NCI-H2227 treated with DMSO at 0.1 percent for 48 hours (cell line): ENCODE results near the gene THAP7.

Experiments
- DNase-seq: peaks from one replicate; lab custom pipeline; 2025; lab: John Stamatoyannopoulos, UW

THAP7 gene

DNA sequence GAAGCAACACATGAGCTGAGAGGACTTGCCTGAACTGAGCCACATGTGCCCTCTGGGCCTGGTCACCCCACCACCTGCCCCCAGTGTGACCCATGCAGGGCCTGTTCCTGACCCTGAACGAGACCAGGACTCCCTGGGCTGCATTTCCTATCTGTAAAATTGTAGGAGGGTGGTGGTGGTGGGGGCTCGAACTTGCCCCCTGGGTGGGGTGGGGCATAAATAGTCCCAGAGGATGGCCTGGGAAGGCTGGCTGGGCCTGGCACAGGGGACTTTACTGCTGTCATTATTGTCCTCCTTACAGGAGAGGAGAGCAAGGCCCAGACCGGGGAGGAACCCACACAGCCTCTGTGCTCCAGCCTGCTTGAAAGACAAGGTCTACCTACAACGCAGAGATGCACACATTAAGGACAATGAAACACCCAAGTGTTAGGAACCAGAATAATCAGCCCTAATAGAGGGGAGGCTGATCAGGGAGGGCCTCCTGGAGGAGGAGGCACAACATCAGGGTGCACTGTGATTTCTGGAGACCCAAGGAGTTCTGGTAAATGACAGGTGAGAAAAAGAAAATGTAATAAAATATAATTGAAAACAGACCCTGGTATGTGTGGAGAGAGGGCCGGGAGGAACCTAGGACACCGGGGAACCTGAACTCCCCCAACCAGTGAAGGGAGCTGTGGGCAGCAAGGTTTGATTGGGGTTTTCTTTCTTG lies 37.7 kb downstream of the THAP7 start:
- no peak for DNase-seq

DNA sequence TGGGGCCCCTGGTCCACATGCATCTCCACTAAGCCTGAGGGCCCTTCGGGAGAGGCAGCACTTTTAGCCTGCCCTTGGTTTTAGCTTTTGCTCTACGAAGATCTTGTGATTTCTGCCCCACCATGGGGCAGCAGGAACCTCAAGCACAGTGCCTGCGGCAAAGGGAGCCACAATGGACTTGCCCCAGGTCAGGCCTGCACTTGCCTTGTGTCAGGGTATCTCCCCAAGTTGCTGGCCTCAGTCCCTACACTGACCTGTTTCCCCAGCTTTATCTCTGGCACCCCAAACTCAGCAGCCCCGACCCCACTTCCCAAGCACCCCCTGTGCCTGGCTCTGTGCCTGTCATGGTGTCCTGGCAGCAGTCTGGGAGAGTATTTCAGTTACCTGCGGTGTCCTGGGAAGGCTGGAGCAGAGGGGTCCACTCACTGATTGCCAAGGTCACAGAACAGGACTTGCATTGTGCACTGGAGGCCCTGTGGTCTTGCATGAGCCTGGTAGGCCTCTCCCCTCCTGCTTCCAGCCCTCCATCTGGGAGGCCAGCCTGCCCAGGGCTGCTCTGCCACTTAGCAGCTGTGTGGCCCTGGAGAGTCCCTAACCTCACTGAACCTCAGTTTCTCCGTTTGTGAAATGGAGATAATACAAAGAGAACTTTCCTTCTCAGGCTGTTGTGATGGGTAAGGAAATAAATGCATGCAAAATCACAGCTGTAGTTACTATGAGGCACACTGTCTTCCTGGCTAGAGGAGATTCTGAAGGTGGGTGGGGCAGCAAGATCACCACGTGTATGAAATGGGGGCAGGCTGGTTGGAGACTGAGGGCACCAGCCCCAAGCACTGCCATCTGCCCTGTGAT lies 38.5 kb downstream of the THAP7 start:
- no peak for DNase-seq

DNA sequence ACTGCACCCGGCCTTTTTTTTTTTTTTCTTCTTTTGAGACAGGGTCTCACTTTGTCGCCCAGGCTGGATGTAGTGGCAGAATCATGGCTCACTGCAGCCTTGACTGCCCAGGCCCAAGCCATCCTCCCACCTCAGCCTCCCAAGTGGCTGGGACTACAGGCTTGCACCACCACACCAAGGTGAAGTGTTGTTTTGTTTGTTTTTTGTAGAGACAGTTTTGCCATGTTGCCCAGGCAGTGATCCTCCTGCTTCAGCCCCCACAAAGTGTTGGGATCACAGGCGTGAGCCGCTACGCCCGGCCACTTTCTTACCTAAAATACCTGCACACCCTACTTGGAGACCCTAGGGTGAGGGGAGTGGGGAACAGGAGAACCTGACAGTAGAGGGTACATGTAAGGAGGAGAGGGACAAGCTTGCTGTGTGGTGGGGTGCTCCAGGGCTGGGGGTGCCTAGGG lies 39.4 kb downstream of the THAP7 start:
- DNase-seq, result no peak

DNA sequence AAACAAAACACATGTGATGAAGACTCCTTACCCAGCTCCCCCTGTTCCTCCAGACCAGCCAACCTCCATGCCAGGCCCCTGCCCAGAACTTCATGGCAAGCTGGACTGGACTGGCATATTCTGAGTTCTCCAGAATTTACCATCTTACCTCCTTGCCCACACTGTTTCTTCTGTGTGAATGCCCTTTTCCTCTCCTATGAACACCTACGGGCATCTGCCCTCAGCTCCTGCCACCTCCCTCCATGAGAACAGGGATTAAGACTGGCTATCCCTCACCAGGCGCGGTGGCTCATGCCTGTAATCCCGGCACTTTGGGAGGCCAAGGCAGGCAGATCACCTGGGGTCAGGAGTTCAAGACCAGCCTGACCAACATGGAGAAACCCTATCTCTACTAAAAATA lies 41.3 kb downstream of the THAP7 start:
- DNase-seq, result no peak

DNA sequence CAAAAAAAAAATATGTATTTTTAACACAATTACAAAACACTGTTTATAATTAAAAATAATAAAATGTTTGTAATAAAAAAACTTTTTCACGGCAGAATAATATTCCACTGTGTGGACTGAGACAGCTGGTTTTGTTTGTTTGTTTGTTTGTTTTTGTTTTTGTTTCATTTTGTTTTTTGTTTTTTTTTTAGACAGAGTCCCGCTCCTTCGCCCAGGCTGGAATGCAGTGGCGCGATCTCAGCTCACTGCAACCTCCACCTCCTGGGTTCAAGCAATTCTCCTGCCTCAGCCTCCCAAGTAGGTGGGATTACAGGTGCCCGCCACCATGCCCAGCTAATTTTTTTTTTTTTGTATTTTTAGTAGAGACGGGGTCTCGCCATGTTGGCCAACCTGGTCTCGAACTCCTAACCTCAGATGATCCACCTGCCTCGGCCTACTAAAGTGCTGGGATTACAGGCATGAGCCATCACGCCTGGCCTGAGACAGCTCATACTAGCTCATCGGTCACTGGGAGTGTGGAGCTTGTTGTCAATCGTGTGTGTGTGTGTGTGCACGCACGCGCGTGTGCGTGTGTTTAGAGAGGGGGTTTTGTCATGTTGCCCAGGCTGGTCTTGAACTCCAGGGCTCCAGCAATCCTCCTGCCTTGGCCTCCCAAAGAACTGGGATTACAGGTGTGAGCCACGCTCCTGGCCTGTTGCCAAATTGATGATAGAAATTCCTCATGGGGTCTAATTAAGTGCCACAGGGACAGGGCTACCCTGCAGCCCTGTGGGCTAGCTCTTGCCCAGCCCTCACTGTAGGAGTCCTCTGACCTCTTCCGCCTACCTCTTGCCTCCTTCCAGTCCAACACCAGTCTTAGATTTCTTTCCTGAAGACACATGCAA lies 42.1 kb downstream of the THAP7 start:
- no peak for DNase-seq

DNA sequence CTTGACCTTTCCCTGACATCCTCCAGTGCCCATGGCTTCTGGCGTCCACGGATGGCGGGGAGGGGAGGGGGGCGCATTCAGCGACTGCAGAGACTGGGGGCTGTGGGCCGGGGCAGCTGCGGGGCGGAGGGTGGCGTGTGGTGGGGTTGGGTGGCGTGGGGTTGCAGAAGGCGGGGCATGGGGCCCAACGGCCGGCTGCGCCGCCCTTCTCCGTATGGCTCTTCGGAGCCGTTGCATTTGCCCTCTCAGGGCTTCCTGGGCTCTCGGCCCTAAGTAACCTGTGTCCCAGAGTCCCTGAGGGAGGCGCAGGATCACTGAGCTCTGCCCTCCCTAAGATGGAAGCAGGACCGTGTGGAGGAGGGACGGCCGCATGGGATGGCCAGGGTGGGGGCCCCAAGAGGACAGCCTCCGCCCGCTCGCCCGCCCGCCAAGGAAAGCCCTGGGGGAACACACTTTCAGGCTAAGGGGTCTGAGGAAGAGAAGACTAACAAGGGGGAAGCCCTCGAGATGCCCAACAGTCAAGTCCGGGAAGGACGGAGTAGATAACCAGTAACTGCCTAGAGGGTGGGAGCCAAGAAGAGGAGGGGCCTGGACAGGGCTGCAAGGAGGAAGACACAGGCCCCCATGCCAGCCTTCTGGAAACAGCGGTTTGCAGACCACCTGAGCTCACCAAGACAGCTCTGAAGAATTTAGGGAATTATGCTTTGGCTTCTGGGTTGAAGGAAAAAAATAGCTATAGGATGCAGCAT lies 44.1 kb downstream of the THAP7 start:
- DNase-seq, result no peak

DNA sequence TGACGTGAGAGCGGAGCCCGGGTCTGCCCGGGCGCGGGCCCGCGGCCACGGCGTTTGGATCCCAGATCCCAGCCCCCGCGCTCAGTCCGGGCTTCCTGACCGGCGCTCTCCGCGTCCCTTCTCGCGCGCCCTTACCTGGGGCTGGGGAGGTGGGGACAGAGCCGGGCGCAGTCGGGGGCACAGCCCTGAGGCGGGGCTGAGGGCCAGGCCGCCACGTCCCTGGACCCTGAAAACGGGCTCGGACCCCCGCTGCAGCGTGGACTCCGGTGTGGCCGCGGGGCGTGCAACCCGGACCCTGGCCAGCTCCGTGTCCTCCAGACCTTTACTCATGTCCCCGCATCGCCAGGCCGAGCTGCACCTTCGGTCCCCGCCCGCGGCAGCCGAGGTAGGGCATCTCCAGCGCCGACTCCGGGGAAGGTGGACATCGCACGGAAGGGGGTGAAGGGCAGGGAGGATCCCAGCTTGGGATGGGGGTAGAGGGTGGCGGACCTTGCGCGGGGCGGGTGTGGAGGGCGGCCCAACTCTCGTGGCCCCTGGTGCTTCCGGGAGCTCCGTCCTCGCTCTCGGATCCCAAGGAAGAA lies 44.7 kb downstream of the THAP7 start:
- DNase-seq, result no peak

DNA sequence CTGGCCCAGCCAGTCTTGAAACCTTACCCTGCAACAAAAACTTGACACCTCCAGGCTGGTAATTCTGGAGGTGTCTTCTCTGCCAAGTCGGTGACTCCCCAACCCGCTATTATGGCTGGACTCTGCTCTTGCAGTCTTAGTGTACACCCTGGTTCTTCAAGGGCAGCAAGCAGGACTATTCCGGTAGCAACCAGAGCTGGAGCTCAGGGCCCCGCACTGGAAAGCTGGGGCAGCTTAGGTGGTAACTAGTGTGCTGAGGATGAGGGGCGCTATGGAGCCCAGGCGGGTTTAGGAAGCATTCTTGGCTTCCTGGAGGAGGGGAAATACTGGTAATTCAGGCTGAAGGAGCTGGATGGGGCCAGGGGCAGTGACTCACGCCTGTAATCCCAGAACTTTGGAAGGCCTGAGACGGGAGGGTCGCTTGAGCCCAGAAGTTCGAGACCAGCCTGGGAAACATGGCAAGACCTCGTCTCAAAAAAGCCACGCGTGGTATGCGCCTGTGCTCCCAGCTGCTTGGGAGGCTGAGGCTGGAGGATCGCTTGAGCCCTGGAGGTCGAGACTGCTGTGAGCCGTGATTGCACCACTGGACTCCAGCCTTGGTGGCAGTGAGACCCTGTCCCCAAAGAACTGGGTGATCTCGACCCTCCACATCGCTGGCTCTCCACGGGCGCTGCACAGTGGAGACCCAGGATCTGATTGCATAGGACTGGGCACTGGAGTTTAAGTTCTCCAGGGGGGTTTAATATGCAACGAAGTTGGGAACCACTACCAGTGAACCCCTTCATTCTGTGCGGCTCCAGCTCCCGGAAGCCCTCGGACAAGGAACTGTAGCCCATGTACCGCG lies 45.4 kb downstream of the THAP7 start:
- DNase-seq, result no peak

DNA sequence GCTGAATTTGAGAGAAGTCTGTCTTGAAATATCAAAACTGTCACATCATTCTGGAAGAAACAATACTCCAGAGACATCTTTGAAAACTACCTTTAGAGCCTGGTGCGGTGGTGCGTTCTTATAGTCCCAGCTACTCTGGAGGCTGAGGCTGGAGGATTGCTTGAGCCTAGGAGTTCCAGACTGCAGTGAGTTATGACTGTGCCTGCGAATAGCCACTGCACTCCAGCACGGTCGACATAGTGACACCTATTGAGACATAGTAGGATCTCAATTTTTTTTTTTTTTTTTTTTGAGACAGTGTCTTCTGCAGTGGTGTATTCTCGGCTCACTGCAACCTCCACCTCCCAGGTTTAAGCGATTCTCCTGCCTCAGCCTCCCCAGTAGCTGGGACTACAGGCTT lies 46.4 kb downstream of the THAP7 start:
- DNase-seq, result no peak

DNA sequence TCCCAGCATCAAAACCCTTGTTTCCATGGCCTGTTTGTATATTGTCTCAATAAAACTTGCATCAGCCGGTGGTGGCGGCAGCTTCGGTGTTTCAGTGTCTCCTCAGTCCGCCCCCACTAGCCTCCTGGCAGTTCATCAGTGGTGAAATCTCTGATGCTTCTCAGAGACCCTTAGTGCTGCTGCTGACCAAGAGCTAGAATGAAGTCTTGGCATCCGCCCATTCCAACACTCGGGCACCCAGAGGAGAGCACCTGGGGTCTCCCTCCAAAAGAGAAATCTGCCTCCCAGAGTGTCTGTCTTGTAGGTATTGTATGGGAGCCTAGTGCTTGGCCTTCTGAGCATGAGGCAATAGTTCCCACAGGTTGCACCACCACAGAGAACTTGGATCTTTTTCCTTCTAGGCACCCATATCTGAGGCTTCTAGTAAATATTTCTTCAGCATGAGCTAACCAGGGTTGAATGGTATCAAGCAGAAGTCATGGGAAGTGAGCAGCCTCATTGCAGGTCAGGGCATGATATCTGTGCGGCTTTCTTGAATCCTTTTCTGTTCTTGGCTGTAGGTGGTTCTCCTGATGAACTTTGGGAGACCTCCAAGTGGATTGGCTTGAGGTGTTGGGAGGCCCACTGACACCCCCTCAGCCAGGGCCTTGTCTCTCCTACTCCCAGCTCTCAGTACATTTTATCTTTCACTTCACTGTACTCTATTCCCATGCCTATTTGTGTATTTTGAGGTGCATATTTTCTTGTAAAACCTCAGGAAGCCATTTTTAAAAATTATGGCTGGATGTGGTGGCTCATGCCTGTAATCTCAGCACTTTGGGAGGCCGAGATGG lies 48.0 kb downstream of the THAP7 start:
- DNase-seq, result no peak

DNA sequence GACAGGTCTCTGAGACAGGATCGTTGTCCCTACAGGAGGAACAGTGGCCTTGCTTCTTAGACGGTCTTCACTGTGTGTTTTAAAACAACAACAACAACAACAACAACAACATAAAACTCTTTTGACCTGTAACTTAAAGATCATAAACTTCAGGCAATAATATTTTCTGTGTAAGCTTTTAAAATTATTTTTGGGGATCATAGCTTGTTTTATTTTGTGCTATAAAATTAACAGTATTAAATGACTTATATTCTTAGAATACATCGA lies 48.6 kb downstream of the THAP7 start:
- DNase-seq, result no peak

DNA sequence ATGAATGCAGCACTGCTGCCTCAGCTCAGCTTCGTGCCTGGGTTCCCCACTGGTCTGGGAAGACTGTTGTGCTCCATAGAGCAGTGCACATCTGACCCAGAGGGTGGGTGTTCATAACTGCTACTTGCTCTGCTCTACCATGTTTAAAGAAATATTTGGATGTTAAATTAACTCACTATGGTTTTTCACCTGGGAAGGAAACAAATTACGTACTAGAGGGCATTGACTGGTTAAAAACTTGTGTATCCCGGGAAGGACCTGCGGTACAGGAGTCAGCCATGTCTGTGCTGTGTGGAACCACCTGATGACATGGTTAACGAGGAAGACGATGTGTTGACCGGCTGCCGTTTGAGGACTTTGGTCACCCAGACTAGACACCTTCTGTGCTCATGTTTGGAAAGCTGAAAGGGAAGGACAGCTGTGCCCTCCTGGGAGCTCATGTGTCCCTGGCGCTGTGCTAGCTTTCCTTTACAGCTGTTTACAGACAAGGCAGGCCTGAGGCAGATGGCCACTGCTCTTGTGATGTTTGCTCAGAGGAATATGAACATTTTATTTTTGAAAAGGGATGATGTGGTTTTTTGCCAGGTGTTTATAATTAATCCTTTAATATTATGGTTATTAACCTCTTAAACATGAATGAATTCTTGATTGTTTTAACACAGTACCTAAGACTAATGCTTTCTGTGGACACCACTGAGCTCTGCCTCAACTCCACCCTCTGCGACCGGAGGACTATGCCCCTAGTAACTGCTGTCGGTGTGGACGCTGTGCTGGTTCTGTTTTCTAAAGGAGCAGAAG lies 49.2 kb downstream of the THAP7 start:
- no peak for DNase-seq

DNA sequence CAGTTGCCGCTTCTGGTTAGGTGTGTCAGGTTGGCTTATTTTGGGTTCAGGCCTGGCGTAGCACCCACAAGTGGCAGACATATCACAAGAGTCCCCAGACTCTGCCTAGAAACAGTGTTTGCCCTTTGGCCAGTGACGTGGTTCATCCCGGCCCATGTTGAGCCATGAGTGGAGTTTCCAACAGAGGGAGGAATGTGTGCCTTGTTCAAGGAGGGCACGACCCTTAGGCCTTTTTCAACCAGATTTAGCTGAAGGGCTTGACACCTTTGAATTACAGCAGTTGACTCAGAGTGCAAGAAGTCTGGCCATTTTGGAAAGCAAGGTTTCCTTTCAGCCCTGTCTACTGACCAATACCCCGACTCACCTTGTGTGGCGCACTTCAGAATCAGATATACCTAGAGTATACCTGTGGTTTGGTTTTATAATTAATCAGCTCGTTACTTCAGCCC lies 50.0 kb downstream of the THAP7 start:
- no peak for DNase-seq

DNA sequence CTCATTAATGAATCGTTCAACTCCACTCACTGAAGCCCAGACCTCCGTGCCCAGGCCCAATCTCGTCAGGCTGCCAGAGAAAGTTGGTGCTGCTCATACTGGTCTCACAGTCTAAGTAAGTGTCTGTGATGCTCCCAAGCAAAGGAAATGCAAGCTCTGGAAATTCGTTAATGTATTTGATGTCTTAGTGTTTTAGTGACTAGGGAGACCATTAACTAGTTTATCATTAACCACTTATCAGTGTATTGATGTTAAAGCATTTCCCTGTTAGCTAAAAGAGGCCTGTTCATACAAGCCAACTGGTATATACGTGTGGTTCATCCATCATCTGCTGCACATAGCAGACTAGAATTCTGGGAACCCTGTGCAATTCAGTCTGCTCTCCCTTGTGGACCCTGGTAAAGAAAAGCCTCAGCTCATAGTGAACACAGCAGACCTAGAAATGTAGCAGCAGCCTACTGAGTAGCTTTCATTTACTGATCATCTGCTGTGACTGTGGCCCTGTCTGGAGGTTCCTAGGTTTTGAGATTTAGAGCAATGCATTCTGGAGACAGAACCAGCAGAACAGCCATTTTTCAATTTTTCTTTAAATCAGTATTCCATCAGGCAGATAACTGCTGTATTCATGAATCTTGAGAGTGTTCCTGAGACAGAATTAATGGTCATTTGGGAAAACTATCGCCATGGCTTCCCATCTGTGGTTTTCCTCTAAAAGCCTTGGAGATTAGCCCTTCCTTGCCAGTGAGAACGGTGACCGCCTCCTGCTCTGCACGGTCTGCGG lies 50.6 kb downstream of the THAP7 start:
- DNase-seq, result no peak

DNA sequence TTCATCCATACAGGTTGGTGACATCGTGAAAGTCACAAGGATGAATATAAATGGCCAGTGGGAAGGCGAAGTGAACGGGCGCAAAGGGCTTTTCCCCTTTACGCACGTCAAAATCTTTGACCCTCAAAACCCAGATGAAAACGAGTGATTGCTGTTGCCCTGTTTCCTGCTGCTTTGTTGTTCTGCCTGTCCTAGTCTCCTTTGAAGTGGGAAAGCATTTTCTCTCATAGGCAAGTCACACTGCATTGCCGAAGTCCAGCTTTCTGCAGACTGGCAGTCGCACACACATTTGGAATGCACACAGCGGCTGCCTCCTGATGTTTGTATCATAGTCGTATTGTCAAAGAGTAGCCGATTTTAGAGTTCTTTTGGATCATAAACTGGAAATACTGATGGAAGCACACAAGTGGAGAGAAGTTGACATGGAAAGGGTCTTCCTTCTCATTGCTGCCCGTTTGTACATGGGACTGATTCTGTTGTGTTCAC lies 52.2 kb downstream of the THAP7 start:
- DNase-seq, result no peak
